Left cardiac atrium (tissue), 4 donors: Measurements from ENCODE around the gene ARL5C. TPM values are rescaled to one million over a fixed set of nuclear protein-coding genes. Genes with fewer than 3 reads are reported as not detected.
A peak's percentile ranks its signal among the peaks of the same experiment; 100 is the strongest.
"Not testable (repeated sequence)": the region's sequence is repeated elsewhere in the genome, so short reads cannot be mapped to it uniquely, and the experiment has no call there.

Source experiments
- ATAC-seq, 2 donors: fragments of 200-7000 bp; cut with Tn5 transposase; one replicate each; pipeline ENCODE4 v1.9.1; 2020; ENCODE audit warnings: mild to moderate bottlenecking in 2 of 2, moderate library complexity in 2 of 2
- DNase-seq: peaks from one replicate; pipeline ENCODE4 v3.0.0-alpha.2; 2020
- intact Hi-C, 2 donors: fragments of 100-400 bp; cut with DNase I; formaldehyde crosslinking; loops; one replicate each; pipeline versions ENCODE4 v1.14.1 to v1.15.1; 2022 to 2023
- total RNA-seq, 2 donors: library from RNA; stranded (reverse); fragmentation: NEBNext Ultra II Directional; extraction: Animal tissue kit (Norgen Biotek cat#: 25700); gene quantifications; one replicate each; pipeline ENCODE4 v1.2.1, GENCODE V29; 2021
- donor health status: DM: no; HTN: yes; CAD: no.
- donor health status: DM: no; HTN: yes; CAD: no; lungs with severe emphysema.
- donor health status: DM: yes; HTN: yes; CAD: no.
- donor health status: Dilated cardiomyopathy.

The ARL5C gene
- total RNA-seq, 2 donors from 2014 or later = not detected

GRCh38 chr17:39171933-39172332 lies 6.0 kb upstream of the ARL5C start:
- no peak for ATAC-seq
- intact Hi-C loops = no loop called here
- DNase-seq = no peak

GRCh38 chr17:39170558-39170957 lies 4.6 kb upstream of the ARL5C start:
- intact Hi-C loops = no loop called here
- no peak for DNase-seq
- no peak for ATAC-seq

GRCh38 chr17:39170109-39170508 lies 4.1 kb upstream of the ARL5C start:
- DNase-seq (no peak), ATAC-seq (no peak)
- intact Hi-C loops = no loop called here

GRCh38 chr17:39169518-39169917 lies 3.6 kb upstream of the ARL5C start:
- ATAC-seq (no peak), DNase-seq (no peak)
- intact Hi-C loops = no loop called here

- ATAC-seq (no peak), DNase-seq (no peak)
- intact Hi-C loops = no loop called here
Measured at GRCh38 chr17:39169101-39169500, 3.1 kb upstream of the ARL5C start.

- DNase-seq, intact Hi-C loops, ATAC-seq: not testable (repeated sequence)
Measured at GRCh38 chr17:39168503-39168902, 2.5 kb upstream of the ARL5C start.

- intact Hi-C loops = no loop called here
- DNase-seq (no peak), ATAC-seq (peak; percentile 17 to 18)
Measured at GRCh38 chr17:39167476-39167875, 1.5 kb upstream of the ARL5C start.

- ATAC-seq (no peak), DNase-seq (no peak)
- intact Hi-C loops = no loop called here
Measured at GRCh38 chr17:39166437-39167335, 725 bp upstream of the ARL5C start.

GRCh38 chr17:39165178-39165840 lies 652 bp downstream of the ARL5C start:
- DNase-seq (no peak), ATAC-seq (peak in 1 of 2 donors; percentile 9)
- intact Hi-C loops = no loop called here

- ATAC-seq = peak; percentile 92 to 95
- intact Hi-C loops = no loop called here
- peak; percentile 91 for DNase-seq
Measured at GRCh38 chr17:39164675-39165143, 1.3 kb downstream of the ARL5C start.

GRCh38 chr17:39161962-39162361 lies 4.0 kb downstream of the ARL5C start:
- intact Hi-C loops = no loop called here
- DNase-seq = no peak

GRCh38 chr17:39158623-39159022 lies 7.3 kb downstream of the ARL5C start:
- DNase-seq (no peak), ATAC-seq (no peak)
- intact Hi-C loops = loop anchor here in 1 of 2 donors (10.0 kb wide), 1 partner anchor 294 kb away; no protein-coding TSS in a partner anchor

More at GRCh38 chr17:39161962-39162361, 4.0 kb downstream of the ARL5C start:
- ATAC-seq = no peak

- DNase-seq = no peak
- intact Hi-C loops = loop anchor here in 1 of 2 donors (10.0 kb wide), 1 partner anchor 292 kb away; no protein-coding TSS in a partner anchor
- ATAC-seq = no peak
Measured at GRCh38 chr17:39156491-39156890, 9.5 kb downstream of the ARL5C start.

- no peak for ATAC-seq
- DNase-seq = no peak
- intact Hi-C loops = loop anchor here in 1 of 2 donors (10.0 kb wide), 1 partner anchor 291 kb away; no protein-coding TSS in a partner anchor
Measured at GRCh38 chr17:39155654-39156053, 10.3 kb downstream of the ARL5C start.

- DNase-seq = peak; percentile 87
- intact Hi-C loops = loop anchor here (2.0 to 10.0 kb wide), 5 partner anchors 86 to 401 kb away; partner anchors contain the start of gene PSMB3 (in 1 of the 2)
- ATAC-seq = peak; percentile 87 to 92
Measured at GRCh38 chr17:39153599-39154051, 12.3 kb downstream of the ARL5C start.

- DNase-seq = no peak
- intact Hi-C loops = loop anchor here (2.0 to 10.0 kb wide), 5 partner anchors 85 to 400 kb away; partner anchors contain the start of gene PSMB3 (in 1 of the 2)
- peak in 1 of 2 donors; percentile 24 for ATAC-seq
Measured at GRCh38 chr17:39151943-39152818, 13.8 kb downstream of the ARL5C start.

GRCh38 chr17:39151150-39151942 lies 14.6 kb downstream of the ARL5C start, which contains the start of gene PLXDC1:
Gene PLXDC1 (minus strand): TSS chr17:39151637. CDS start chr17:39151437, 200 bp downstream.
- ATAC-seq (no peak), DNase-seq (no peak)
- intact Hi-C loops = loop anchor here (5.0 to 10.0 kb wide), 4 partner anchors 84 to 399 kb away; partner anchors contain the start of gene PSMB3 (in 1 of the 2)

GRCh38 chr17:39150795-39151149 lies 15.2 kb downstream of the ARL5C start:
- DNase-seq (no peak), ATAC-seq (no peak)
- intact Hi-C loops = loop anchor here (5.0 to 10.0 kb wide), 4 partner anchors 83 to 398 kb away; partner anchors contain the start of gene PSMB3 (in 1 of the 2)
